ENCODE measurements around the gene RNF167.

DNA sequence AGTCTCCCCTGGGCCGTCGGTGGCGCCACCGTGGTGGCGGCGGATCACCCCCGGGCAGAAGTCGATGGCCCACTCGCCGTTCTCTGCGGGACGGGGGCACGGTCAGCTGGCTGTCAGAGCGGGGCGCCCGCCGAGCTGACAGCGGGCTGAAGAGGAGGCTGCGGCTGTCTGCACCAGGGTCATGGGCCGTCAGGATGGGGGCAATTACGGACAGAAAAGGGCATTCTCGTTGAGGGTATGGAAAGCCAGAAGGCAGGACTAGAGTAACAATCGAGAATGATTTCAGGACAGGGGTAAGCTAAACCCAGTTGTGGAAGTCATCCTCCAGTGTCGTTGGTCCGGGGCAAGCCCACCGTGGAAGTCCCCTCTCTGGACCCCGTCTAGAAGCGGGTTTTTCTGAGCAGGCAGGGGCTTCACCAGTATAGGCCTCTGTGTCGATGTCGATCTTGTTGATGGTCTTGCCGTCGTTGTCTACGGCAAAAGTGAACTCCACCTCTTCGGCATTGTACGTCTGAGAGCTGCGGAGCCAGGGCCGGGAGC is 38.9 kb upstream of the RNF167 start:
- TF ChIP-seq YY1 (IDR thresholded peaks at IDR 0.05; ENCODE audit: extremely low read depth, insufficient replicate concordance, low read depth, low read length): no peak
- TF ChIP-seq, protein P1, sequence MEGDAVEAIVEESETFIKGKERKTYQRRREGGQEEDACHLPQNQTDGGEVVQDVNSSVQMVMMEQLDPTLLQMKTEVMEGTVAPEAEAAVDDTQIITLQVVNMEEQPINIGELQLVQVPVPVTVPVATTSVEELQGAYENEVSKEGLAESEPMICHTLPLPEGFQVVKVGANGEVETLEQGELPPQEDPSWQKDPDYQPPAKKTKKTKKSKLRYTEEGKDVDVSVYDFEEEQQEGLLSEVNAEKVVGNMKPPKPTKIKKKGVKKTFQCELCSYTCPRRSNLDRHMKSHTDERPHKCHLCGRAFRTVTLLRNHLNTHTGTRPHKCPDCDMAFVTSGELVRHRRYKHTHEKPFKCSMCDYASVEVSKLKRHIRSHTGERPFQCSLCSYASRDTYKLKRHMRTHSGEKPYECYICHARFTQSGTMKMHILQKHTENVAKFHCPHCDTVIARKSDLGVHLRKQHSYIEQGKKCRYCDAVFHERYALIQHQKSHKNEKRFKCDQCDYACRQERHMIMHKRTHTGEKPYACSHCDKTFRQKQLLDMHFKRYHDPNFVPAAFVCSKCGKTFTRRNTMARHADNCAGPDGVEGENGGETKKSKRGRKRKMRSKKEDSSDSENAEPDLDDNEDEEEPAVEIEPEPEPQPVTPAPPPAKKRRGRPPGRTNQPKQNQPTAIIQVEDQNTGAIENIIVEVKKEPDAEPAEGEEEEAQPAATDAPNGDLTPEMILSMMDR (IDR thresholded peaks at IDR 0.05 in 2 of 3, conservative IDR thresholded peaks at IDR 0.05 in 1 of 3; ENCODE audit: borderline replicate concordance in 1 of 3, insufficient read depth in 1 of 3, low read depth in 2 of 3, low read length in 2 of 3): no peak
